Glomerular endothelial cell (primary cell): ENCODE results near the gene ALDH16A1. TPM values are rescaled to one million over a fixed set of nuclear protein-coding genes. Genes with fewer than 3 reads are reported as not detected.
A peak's percentile ranks its signal among the peaks of the same experiment; 100 is the strongest.

Experiments used
- DNase-seq: peaks from one replicate; pipeline ENCODE4 v3.0.0-alpha.2; 2011; ENCODE audit warnings: low read depth, low spot score; ENCODE audit errors: extremely low read depth
- total RNA-seq: library from RNA; depleted of rRNA; stranded (reverse); fragments of >200 nt; gene quantifications from 2 replicates; pipeline ENCODE4 v1.2.3, GENCODE V29; 2015

ALDH16A1 gene
- 50.8 and 51.3 TPM in 2 replicates for total RNA-seq

DNA sequence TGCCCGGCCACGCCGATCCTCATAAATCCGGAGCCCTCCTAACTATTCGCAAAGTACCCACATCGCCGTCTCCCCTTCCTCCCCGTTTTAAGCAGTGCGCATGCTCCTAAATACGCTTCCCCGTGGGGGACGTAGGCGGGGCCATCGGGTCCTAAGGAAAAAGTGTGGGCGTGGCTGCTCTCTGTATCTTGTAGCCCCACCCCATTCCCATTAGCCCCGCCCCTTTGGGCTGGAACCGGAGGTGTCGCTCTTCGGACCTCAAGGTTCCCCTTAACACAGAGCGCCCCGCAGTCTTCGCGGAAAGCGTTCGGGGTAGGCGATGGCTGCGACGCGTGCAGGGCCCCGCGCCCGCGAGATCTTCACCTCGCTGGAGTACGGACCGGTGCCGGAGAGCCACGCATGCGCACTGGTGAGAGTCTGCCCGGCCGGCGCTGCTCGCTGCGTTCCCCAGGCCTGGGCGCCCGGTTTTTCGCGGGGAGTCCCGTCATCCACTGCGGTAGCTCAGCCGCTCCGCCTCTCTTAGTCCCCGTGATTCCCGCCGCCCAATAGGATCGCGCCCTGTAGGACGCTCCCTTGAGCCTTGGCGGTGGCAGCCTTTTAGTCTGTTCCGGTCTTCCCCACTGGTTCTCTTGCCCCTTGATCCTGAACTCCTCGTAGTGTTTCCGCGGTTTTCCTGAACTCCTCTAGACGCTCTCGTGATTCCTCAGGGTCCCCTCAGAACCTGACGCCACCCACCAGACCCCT is at the start of gene ALDH16A1:
Gene ALDH16A1, plus strand, starts transcription at position 213 of the 744 bp plus-strand sequence. Its CDS starts 107 bp downstream, at position 320.
- DNase-seq: peak; percentile 90

DNA sequence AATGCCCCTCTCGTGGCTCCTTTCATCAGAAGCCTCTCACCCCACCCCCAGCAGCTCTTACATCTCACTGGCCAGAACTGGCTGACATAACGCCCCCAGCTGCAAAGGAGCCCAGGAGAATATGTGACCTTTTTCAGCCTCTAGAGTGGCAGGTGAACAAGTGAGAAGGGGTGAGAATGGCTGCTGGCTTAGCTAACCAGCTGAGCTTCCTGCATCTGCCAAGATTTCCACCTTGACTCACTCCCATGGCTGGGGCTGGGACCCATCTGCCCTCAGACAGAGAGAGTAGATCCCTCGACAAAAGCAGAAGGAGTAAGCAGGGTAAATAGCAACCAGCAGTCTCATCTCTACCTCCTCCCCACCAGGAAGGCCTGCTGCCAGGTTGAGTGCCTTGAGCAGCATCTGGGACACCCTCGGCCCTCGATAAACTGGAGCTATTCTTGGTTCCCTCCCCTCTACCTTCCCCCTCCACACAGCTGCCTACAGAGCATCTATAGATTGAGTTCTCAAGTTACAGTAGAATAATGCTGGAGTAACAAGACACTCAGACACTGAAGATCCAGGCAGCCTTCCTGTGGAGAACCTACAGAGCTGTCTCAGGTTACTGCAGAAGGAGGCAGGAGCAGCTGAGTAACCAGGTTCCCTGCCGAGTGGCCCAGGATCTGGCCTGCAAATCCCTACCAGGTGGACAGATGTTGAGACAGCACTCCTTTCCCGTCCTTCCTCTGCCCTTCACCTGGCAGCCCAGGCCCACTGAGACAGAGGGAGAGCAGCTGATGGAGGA is 49.4 kb upstream of the ALDH16A1 start:
- DNase-seq: no peak

DNA sequence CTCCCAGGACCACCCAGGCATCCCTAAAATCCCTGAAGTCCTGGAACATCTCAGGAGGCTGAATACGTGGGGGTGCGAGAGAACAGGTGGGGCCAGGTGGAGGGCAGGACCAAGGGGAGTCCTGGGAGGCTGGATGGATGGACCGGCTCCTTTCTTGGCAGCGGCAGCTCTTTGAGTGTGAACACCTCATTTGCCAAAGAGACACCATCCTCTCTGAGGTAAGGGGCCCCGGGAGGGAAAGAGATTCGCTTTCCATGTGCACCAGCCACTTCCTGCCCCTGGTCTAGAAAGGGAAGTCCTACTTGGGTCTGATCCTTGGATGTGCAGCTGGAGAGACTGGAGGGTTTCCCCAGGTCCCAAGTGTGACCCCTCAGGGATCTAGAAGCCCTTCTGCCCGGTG is 45.9 kb upstream of the ALDH16A1 start:
- no peak for DNase-seq

DNA sequence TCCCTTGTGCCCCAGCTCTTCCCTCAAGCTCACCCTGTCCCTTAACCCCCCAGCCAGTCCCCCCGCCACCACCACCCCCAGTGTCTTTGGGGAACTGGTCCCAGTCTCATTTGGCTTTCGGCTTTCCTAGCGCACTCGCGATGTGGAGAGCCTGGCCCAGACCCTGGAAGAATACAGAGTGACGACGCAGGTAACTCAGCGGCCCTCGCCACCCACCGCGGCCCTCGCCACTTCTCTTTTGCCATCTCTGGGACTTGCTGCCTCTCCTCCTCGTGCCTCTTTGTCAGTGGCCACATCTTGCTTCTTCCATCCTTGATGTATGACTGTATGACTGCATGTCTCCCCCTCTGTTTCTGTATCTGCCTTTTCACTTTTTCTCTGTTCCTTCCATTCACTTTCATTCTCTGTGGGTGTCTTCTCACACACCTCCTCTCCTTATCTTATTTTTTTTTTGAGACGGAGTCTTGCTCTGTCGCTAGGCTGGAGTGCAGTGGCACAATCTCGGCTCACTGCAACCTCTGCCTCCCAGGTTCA is 45.5 kb upstream of the ALDH16A1 start:
- DNase-seq: no peak

DNA sequence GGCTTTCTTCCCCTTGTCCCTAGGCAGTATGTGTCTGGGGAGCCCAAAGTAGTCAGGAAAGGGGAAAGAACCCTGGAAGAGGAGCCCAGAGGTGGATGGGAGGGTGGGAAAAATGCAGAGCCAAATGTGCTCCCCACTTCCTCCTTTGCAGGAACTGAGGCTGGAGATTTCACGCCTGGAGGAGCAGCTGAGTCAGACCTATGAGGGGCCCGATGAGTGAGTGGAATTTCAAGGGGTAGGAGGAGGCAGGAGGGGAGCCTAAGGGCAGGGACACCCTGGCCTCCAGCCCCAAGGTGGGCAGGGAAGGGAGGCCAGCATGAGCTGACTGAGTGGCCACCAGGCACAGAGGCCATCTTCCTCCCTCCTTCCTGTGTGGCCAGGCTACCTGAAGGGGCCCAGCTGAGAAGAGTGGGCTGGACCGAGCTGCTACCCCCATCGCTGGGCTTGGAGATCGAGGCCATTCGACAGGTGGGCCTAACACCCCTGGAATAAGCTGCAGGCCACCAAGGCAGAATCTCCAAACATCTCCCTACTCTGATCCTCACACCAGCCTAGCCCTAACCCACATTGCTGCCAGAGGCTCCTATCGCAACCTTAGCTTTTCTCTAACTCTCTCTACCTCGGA is 44.1 kb upstream of the ALDH16A1 start:
- DNase-seq: no peak

DNA sequence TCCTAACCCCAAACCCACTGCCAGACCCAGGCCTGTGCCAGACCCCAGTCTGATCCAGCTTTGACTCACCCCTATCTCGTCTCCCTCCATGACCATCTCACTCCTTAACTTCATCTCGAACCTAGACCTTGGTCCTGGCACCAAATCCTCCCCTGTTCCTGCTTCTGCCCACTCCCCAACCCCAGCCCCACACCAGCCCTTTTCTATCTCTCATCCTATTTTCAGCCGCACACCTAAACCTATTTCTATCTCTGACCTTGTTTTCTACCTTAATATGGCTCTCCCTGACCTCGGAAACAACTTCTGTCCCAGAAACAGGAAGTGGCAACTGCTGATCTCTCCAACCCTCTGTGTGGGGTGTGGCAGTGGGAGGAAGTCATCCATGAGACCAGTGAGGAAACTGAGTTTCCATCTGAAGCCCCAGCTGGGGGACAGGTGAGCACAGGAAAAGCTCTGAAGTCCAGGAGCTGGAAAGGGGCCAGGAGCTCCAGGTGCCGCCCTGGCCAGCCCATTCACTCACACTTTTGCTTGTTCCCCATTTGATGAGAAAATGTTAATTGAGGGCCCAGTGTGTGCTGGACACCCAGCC is 43.5 kb upstream of the ALDH16A1 start:
- DNase-seq: no peak

DNA sequence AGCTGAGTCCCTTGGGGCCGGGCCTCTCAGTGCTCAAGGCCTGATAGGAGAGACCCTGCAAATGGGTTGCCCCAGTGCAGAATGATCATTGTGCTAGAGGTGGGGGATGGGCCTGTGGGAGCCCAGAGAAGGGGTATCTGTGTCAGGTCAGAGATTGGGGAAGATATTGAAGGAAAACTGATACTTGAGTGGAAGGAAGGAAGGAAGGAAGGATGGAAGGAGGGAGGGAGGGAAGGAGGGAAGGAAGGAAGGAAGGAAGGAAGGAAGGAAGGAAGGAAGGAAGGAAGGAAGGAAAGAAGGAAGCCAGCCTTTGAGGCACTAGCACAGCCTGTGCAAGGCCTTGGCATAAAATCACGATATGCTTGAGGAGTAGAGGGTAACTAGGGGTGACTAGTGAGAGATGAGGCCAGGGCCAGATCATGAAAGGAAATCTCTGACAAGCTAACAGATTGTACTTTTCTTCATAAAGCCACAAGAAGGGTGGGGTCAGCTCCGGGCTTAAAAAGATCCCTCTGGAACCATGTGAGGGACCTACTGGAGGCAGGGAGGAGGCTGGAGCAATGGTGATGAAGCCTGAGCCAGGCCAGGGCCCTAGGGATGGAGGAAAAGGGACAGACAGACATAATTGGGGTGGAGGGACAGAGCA is 41.2 kb upstream of the ALDH16A1 start:
- no peak for DNase-seq

DNA sequence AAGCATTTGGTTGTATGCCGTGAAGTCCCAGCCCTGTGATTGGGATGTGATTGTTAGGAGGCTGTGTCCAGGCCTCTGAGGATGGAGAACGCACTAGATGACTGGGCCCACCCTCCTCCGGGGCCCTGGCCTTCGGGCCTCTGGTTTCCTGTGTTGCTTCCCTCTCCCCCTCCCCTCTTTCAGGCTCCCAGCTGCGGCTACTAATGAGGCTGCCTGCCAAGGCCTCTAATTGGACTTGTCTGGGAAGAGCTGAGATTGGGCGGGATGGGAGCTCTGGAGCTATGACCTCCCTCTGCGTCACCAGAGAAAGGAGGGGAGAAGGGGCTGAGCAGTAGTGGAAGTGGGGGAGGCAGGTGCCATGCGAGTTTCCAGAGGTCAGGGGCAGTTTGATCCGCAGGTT is 39.7 kb upstream of the ALDH16A1 start:
- no peak for DNase-seq

DNA sequence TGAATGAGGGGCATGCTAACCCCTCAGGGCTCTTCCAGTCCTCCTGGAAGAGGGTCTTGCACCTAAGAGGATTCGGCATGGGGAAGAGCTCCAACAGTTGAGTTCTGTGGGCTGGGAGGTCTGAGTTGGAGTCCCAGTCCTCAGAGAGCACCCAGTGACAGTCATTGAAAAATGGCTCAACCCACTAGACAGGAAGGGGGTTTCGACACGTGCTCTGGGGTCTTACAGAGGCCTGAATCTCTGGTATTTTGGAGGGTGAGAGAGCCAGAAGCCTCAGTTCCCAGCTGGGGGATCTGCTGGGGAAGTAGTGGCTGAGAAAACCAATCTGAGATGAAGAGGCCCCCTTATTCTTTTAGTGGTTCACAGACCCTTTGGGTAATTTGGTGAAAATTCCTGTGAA is 38.8 kb upstream of the ALDH16A1 start:
- DNase-seq: no peak

DNA sequence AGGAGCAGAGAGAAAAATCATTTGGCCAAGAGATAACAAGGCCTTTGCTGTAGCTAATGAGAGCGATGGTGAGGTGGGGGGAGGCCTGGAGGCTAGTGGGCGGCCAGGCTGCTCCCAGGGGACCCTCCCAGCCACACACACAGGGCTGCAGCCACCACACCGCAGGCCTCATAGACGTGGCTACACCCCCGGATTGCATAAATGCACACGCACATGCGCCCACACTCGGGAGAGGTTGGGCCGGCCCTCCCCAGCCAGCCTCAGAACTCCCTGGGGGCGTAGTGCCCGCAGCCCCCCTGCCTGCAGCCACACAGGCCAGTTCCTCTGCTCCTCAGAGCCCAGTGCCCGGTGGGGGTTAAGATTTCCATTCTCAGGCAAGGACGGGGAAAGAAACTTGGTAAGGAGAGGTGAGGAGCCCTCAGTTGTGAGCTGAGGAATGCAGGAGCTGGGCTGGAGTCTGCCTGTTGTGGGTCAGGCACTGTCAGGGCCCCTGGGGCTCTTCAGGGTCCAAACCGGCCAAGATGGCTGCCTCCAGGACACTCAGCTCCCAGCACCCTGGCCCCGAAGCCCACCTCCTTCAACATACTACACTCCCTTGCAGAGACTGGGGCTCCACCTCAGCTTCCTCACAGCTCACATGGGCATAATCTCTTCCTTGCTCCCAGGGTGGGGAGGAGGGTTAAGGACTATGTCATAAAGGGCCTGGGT is 37.8 kb upstream of the ALDH16A1 start:
- no peak for DNase-seq

DNA sequence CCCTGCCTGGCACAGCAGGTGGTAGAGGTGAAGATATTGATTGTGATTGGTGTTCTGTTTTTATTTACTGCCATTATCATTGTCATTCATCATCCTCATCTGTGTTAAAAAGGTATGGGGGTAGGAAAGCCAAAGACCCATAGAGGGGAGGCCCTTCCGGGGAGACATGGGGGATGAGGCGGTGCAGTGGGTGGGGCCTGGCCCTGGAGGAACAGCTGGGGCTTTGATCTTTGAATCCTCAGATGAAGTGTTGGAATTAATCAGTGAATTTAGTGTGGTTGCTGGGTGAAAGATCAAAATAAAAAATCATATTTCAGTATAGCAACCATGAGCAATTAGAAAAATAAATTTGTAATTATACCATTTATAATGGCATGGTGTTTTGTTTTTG is 37.2 kb upstream of the ALDH16A1 start:
- DNase-seq: no peak

DNA sequence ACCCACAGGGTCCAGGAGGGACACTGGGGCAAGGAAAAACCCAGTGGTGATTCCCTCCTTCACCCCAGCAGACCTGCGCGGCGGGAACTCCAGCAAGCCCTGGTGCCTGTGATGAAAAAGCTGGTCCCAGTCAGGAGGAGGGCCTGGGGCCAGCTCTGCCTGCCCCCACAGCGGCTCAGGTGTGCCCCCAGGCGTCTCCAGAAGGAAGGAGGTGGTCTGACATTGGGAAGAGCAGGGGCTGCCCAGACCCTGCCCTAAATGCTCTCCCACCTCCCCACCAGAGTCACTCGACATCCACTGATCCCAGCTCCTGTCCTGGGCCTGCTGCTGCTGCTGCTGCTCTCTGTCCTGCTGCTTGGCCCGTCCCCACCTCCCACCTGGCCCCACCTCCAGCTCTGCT is 35.9 kb upstream of the ALDH16A1 start:
- no peak for DNase-seq

DNA sequence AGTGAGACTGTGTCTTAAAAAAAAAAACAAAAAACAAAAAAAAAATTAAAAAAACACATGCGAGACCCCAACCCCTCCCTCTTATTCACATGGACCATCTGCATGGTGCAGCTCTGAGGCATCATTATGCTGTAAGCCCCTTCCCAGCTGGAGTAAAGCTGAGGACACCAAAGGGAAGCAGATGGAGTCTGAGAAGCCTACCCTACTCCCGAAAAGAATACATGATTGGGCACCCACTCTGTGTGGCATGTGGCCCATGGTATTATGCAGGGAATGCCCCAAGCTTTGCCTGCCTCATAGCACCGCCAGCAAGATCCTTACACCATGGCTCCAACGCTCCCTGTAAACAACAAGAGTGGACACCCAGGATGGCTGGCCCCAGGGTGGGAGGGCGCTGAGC is 34.5 kb upstream of the ALDH16A1 start:
- no peak for DNase-seq

DNA sequence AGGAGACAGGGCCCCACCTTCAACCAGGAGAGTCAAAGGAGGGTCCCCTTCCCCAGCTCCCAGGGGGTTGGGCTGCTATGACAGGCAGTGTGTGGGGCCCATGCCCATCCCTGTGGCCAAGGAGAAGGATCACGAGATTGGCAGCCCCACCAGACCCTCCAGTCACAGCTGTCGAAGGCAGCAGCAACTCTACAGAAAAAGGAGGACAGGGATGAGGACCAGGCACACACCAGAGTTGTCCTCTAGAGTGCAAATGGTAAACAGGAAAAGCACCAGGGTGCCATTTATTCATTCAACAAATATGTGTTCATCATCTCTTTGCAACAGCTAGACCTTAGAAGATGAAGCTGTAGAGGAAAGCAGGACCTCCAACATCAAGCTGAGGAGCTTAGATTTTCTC is 33.9 kb upstream of the ALDH16A1 start:
- no peak for DNase-seq

DNA sequence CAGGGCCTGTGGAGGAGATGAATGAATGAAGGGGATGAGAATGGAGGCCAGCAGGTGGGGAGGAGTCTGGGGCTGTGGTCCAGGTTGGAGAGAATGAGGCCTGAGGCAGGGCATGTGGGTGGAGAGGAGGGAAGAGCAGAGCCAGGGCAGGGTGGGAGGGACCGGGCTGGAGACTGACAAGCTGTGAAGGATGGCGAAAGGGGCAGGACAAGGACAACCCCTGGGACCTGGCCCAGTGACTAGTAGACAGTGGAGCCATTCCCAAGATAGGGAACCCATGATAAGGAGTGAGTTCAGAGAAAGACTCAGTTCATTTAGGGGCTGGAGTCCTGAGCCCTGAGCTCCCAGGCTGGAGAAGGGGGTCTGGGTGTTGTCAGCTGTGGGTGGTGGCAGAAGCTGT is 32.8 kb upstream of the ALDH16A1 start:
- DNase-seq: no peak

DNA sequence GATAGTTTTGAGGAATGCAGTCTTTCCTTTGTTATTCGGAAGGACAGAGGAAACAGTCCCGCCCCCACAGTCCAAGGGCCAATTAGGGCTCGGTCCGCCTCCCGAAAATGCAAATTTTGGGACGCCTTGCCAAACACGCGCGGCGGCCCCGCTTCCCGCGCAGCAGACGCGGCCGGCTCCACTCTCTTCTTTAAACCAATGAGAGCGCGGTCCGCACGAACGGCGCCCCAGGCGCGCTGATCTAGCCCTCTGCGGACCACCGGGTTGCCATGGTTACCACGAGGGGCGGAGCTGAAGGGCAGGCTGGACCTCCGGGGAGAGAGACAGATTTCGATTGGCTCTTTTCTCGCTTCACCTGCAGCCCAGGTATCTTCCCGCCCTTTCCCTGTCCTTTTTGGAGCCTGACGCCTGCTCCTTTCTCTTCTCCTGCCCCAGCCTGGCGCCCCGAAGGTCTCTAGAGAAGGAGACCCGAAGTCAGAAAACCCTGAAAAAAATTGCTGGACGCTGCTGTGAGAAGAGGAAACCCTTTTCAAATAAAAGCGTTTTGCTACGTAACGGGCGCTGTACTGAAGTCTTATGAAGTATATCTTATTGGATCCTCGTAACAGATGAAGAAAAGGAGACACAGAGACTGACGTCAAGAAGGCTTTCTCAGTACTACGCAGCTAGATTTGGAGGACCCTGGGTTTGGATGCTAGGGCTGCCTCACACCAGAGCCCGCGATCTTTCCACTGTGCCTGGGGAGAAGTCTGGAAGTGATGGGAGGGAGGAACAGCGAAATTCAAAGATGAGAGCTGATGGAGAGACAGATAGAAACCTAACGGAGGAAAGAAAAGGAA is 31.8 kb upstream of the ALDH16A1 start:
- no peak for DNase-seq

DNA sequence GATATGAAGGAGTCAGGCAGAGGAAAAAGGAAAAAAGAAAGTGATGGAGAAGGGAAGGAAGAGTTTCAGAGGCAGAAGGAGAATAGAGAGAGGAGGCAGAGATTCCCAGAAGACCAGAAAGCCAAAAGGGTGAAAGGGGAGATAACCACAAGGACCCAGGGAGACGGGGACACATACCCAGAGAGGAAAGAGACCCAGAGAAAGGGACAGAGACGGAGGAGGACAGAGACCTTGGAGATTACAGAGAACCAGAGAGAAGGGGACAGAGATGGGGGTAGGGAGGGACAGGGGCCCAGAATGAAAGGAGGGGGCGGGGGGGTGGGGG is 31.2 kb upstream of the ALDH16A1 start:
- DNase-seq: no peak

DNA sequence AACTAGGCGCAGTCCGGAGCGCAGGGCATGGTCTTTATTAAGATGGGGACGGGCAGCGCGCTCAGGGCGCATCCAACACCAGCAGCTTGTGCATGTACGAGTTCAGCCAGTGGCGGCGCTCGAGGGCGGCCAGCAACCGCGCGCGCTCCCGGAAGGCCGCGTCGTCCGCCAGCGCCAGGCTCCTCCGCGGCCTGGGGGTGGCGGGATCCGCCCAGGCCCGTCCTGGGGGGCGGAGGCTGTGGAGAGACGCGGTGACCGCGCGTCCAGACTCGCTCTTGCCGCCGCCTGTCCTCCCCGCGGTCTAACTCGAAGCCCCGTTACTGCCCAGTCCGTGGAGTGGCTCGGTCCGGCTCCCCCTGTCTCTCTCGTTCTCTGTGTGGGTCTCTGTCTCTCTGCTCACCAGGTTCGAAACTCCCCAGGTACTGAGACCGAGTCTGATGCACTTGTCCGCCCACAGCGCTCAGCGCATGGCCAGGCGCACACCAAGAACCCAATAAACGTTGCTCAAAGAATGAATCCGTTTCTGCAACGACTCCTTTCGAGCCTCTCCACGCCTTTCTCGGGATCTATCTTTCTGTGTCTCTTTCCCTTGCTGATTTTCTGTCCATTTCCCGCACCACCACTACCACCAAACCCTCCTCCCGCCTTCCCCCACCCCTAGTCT is 30.5 kb upstream of the ALDH16A1 start:
- no peak for DNase-seq
